HepG2 (cell line): ENCODE data around the gene PLVAP. TPM values are rescaled to one million over a fixed set of nuclear protein-coding genes. Genes with fewer than 3 reads are reported as not detected.
A peak's percentile ranks its signal among the peaks of the same experiment; 100 is the strongest.

ENCODE experiments used
- ATAC-seq: fragments of 200-7000 bp; cut with Tn5 transposase; 3 replicates; pipeline ENCODE4 v1.9.1; 2020; ENCODE audit warnings: mild to moderate bottlenecking, moderate library complexity
- BruUV-seq: library from RNA; stranded (reverse); fragments of 400-500 nt; replicated peaks from 2 replicates; lab custom pipeline; 2021; lab: Mats Ljungman, UMichigan
- CTCF ChIA-PET: fragments of 300-600 bp; formaldehyde crosslinking; extraction: SDS; loops from one replicate; lab custom pipeline; 2021; ENCODE audit warnings: low total read pairs, inconsistent platforms, low intra/inter-chr PET ratio; lab: Yijun Ruan, JAX
- POLR2A ChIA-PET: fragments of 350-600 bp; sonication (Branson Sonifier 250); formaldehyde crosslinking; loops from one replicate; lab custom pipeline; 2020; ENCODE audit warnings: antibody characterized with exemption, inconsistent platforms; lab: Yijun Ruan, JAX
- DNase-seq: peaks from one replicate; pipeline ENCODE4 v3.0.0-alpha.2; 2015; ENCODE audit warnings: low spot score
- FAIRE-seq: peaks from 3 replicates; lab custom pipeline; 2011; peaks lifted over from hg19 to GRCh38; lab: Jason Lieb, UNC
- H2AFZ ChIP-seq: one replicate; pipeline ENCODE4 v1.6.1; 2011; ENCODE audit warnings: low read length, inconsistent platforms
- H3K27ac ChIP-seq: fragments of 300-600 bp; 3 replicates; pipeline ENCODE4 v1.8.0; 2011; ENCODE audit warnings: mixed run types, mild to moderate bottlenecking, mixed read lengths, low read length, inconsistent platforms; ENCODE audit not compliant: insufficient read depth; ENCODE audit errors: extremely low read length
- H3K27me3 ChIP-seq, 2 experiments: fragments of 200-600 bp in 1 of 2; 2 replicates in 1 of 2; 3 replicates in 1 of 2; pipeline versions ENCODE4 v1.6.0 to v1.8.0; 2011; ENCODE audit warnings: low read length in 2 of 2, mild to moderate bottlenecking in 2 of 2, moderate library complexity in 2 of 2, inconsistent platforms in 1 of 2; ENCODE audit not compliant: insufficient read depth in 2 of 2, control insufficient read depth in 1 of 2
- H3K36me3 ChIP-seq, 2 experiments: fragments of 200-600 bp in 1 of 2; replicated peaks in 1 of 2; 2 replicates in 1 of 2; 3 replicates in 1 of 2; pipeline versions ENCODE4 v1.5.1 to v1.8.0; 2011; ENCODE audit warnings: low read length in 2 of 2, inconsistent platforms in 1 of 2; ENCODE audit not compliant: insufficient read depth in 2 of 2, control insufficient read depth in 1 of 2
- H3K4me1 ChIP-seq: 2 replicates; pipeline ENCODE4 v1.5.1; 2012; ENCODE audit warnings: low read length, inconsistent platforms; ENCODE audit not compliant: insufficient read depth
- H3K4me2 ChIP-seq: 2 replicates; pipeline ENCODE4 v1.6.0; 2011; ENCODE audit warnings: low read depth, low read length, inconsistent platforms
- H3K4me3 ChIP-seq, 3 experiments: fragments of 200-600 bp in 1 of 3; sonication (generic), shearing (Covaris generic) in 1 of 3; replicated peaks in 1 of 3; 2 replicates each; pipeline ENCODE4 v1.5.1; 2011 to 2016; ENCODE audit warnings: low read length in 3 of 3, inconsistent platforms in 2 of 3, low read depth in 2 of 3, mild to moderate bottlenecking in 2 of 3, control low read depth in 1 of 3, mixed read lengths in 1 of 3; ENCODE audit not compliant: insufficient read depth in 1 of 3
- H3K79me2 ChIP-seq: one replicate; pipeline ENCODE4 v1.6.1; 2011; ENCODE audit warnings: low read length, inconsistent platforms; ENCODE audit not compliant: insufficient read depth
- H3K9ac ChIP-seq: 2 replicates; pipeline ENCODE4 v1.6.0; 2011; ENCODE audit warnings: mild to moderate bottlenecking, low read depth, low read length, inconsistent platforms; ENCODE audit not compliant: insufficient read depth
- H3K9me3 ChIP-seq: 2 replicates; pipeline ENCODE4 v1.5.1; 2012; ENCODE audit warnings: mild to moderate bottlenecking, low read length
- H4K20me1 ChIP-seq: 2 replicates; pipeline ENCODE4 v1.6.0; 2011; ENCODE audit warnings: inconsistent platforms, mild to moderate bottlenecking, low read length, moderate library complexity; ENCODE audit not compliant: insufficient read depth
- AGO2 ChIP-seq: fragments of 200-400 bp; formaldehyde crosslinking; optimal IDR thresholded peaks from 2 replicates; pipeline ENCODE3; 2017; ENCODE audit warnings: mild to moderate bottlenecking, low read depth, low read length, moderate library complexity
- TAF15 ChIP-seq: fragments of 200-400 bp; formaldehyde crosslinking; IDR thresholded peaks from one replicate; pipeline ENCODE4 v1.6.1; 2018; ENCODE audit warnings: mild to moderate bottlenecking, low read depth, low read length; ENCODE audit not compliant: poor library complexity, severe bottlenecking
- TP53 ChIP-seq: sonication (generic); formaldehyde crosslinking; conservative IDR thresholded peaks from 2 replicates; pipeline ENCODE4 v1.4.0; 2020; ENCODE audit warnings: missing genetic modification reagents
- ZNF724P ChIP-seq: sonication (generic); formaldehyde crosslinking; IDR thresholded peaks from 2 replicates; pipeline ENCODE4 v1.8.0; 2022; ENCODE audit warnings: missing genetic modification reagents, borderline replicate concordance
- WGBS: methylation state at CpG from one replicate; pipeline ENCODE4 v1.1.6; 2017; ENCODE audit warnings: low lambda C conversion rate; 5-methylcytosine and 5-hydroxymethylcytosine counted together
- in situ Hi-C: cut with HindIII; loops from 2 replicates; pipeline ENCODE4 v1.10.0; 2017; ENCODE audit warnings: low pct_unique_long_range_greater_than_20kb; ENCODE audit not compliant: extremely low pct_ligation_motif_present
- intact Hi-C: fragments of 100-400 bp; cut with micrococcal nuclease; formaldehyde crosslinking; loops from one replicate; pipeline ENCODE4 v1.10.0; 2022; ENCODE audit not compliant: unreplicated experiment
- polyA plus RNA-seq, 8 experiments: library from polyadenylated mRNA; depleted of rRNA in 3 of 8; stranded (reverse) in 7 of 8; unstranded in 1 of 8; fragments of >200 nt; fragmentation: Illumina TruSeq in 4 of 8; extraction: Trizol in 4 of 8; gene quantifications; 2 replicates each; pipeline versions ENCODE4 v1.2.1 to v1.2.3, GENCODE V29; 2011 to 2016; ENCODE audit warnings: low read depth in 4 of 8, missing spikeins in 1 of 8, mixed read lengths in 1 of 8; ENCODE audit not compliant: insufficient read depth in 1 of 8
- total RNA-seq, 5 experiments: library from RNA; depleted of rRNA; stranded (reverse); fragments of >200 nt; fragmentation: Illumina TruSeq; extraction: Trizol; gene quantifications; 2 replicates each; pipeline ENCODE4 v1.2.3, GENCODE V29; 2016; ENCODE audit warnings: low read depth in 1 of 5

The PLVAP gene
- total and polyA plus RNA-seq, 2 of the 13 experiments (the other 11 are each of a cell fraction or from before 2014, with no cell fraction given): 0.26 TPM; not detected in 1

DNA sequence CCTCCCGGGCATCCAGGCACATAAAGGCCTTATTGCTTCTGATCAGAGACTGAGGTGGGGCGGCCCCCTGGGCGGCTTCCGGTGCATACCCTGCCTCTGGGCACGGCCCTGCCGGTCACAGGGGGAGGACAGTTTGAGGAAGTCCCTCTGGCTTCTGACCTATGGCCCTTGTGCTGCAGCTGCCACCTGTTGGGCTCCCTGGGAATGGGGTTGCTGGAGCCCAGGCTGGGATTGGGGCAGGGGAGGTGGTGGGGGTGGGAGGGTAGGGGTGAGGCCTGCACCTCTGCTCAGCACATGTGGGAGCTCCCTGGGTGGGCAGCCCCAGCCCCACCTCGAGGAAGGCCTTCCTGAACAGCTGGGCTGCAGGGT is 53.2 kb downstream of the PLVAP start:
- POLR2A ChIA-PET: interaction anchor here (1.0 kb wide), 1 partner anchor 9 kb away, joined by 5 read pairs; no protein-coding TSS in a partner anchor
- FAIRE-seq (no peak), ATAC-seq (no peak)
- intact Hi-C loops: no loop called here
- BruUV-seq: no TSS peak
- Histone ChIP-seq H3K79me2 (no peaks in the 10 kb centered on the region), H3K36me3 (peaks cover 7 to 24% of the 10 kb centered on the region in 2 experiments; a peak in 3 of 5 replicates), H3K4me1 (no peaks in the 10 kb centered on the region), H3K4me3 (no peak overlapping the region)
- peak; percentile 46 for TF ChIP-seq AGO2
- TF ChIP-seq ZNF724P (CRISPR knock-in tag): no peak
- TF ChIP-seq TP53 (CRISPR knock-in tag): no peak
- TF ChIP-seq, all 625 proteins: peak for 1
- WGBS: 100% methylated on average over 3 of the region's 7 CpGs
- H3K27me3 ChIP-seq: no peaks in the 10 kb centered on the region
- H3K27ac ChIP-seq: no peak overlapping the region
- CTCF ChIA-PET: no interaction called here
- DNase-seq: no peak
- H3K4me2 ChIP-seq: no peak overlapping the region
- H3K9me3 ChIP-seq: no peaks in the 10 kb centered on the region
- in situ Hi-C loops: no loop called here
- no peak overlapping the region for H3K9ac ChIP-seq
- H2AFZ ChIP-seq: no peak overlapping the region
- H4K20me1 ChIP-seq: no peaks in the 10 kb centered on the region

DNA sequence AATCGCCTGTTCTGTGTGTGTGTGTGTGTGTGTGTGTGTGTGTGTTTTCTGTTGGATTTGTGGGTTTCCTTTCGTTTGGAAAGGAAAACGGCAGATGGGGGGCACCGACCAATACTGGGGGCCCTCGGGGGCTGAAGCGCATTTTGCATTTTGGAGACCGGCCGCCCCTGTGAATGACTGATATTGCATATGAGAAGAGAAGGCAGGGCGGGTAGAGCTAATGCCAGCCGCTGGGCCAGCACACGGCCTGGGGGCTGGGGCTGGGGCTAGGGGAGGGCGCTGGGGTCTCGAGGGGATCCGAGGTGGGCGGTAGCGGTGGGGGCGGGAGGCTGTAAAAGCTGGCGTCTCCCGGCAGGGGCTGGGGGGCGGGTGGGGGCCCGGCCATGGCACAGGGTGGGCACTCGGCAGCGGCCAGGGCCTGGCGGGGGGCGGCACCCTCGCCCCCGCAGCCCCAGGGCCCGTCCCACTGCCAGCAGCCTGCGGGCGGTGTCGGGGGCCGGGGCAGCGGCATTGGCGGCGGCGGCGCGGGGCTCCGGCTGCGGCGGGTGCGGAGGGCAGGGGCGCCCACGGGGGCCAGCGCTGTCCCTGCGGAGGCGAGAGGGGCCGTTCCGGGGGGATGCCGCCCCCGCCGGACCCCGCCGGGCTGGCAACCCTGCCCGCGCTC is 53.7 kb downstream of the PLVAP start:
- CTCF ChIA-PET: no interaction called here
- ATAC-seq (no peak), DNase-seq (no peak), FAIRE-seq (no peak)
- no peaks in the 10 kb centered on the region for H3K79me2 ChIP-seq
- H3K27me3 ChIP-seq: no peaks in the 10 kb centered on the region
- H3K4me1 ChIP-seq: no peaks in the 10 kb centered on the region
- H3K4me2 ChIP-seq: no peak overlapping the region
- no peak for TF ChIP-seq TAF15
- no peak overlapping the region for H3K9ac ChIP-seq
- H3K36me3 ChIP-seq: peaks cover 7 to 25% of the 10 kb centered on the region in 2 experiments; a peak in 3 of 5 replicates
- POLR2A ChIA-PET: interaction anchor here (1.0 to 1.3 kb wide), 2 partner anchors 9 to 11 kb away, joined by 3 to 5 read pairs; no protein-coding TSS in a partner anchor
- H3K4me3 ChIP-seq: no peak overlapping the region
- 95% methylated on average over 18 of the region's 56 CpGs for WGBS
- H2AFZ ChIP-seq: no peak overlapping the region
- H3K9me3 ChIP-seq: no peaks in the 10 kb centered on the region
- no TSS peak for BruUV-seq
- intact Hi-C loops: no loop called here
- H4K20me1 ChIP-seq: no peaks in the 10 kb centered on the region
- in situ Hi-C loops: no loop called here
- no peak overlapping the region for H3K27ac ChIP-seq
